BE2C (cell line): ENCODE data around the gene GDI2.
"Not testable (repeated sequence)": the region's sequence is repeated elsewhere in the genome, so short reads cannot be mapped to it uniquely, and the experiment has no call there.

Source experiments
- DNase-seq: peaks from one replicate; pipeline ENCODE4 v3.0.0-alpha.2; 2020
- H3K27me3 ChIP-seq: fragments of 250-450 bp; sonication (Bioruptor Pico); 2 replicates; pipeline ENCODE4 v1.5.1; 2020; ENCODE audit warnings: mild to moderate bottlenecking
- H3K36me3 ChIP-seq: fragments of 250-450 bp; sonication (Bioruptor Pico); 2 replicates; pipeline ENCODE4 v1.5.1; 2020; ENCODE audit warnings: mild to moderate bottlenecking
- H3K4me1 ChIP-seq: fragments of 250-450 bp; sonication (Bioruptor Pico); 2 replicates; pipeline ENCODE4 v1.5.1; 2020
- H3K4me3 ChIP-seq: 2 replicates; pipeline ENCODE4 v1.5.1; 2011; ENCODE audit warnings: low read depth, low read length
- H3K9me3 ChIP-seq: fragments of 250-450 bp; sonication (Bioruptor Pico); 2 replicates; pipeline ENCODE4 v1.5.1; 2020
- TF ChIP-seq, protein P1 (sequence below): IDR thresholded peaks from 2 replicates; pipeline ENCODE4 v1.5.1; 2012; ENCODE audit warnings: mild to moderate bottlenecking, low read depth, low read length

The GDI2 gene

DNA sequence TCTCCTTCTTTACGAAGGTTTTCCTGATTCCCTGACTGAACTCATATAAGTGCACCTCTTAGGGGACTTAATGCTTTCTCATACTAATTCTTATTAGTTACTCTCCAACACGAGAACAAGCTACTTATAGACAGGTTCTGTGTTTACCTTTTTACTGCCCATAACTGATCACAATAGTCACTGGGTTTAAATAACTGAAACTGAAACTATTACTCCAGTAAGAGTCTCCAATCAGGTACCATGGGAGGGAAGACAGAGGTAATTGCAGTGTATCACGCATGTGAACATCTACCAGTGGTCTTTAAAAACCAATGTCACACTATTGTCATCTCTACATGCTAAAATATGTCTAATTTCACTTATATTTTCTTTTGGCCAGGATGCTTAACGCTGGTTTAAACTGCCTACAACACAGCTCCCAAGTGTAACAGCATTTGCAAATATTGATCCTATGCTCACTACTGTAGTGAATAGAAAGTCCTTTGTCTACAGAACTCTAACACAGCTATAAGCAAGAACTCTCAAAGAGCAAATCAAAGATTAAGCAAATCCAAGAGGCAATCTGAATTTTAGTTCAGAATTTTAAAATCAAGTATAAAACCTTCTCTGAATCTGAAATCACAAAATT lies 3.6 kb downstream of the GDI2 start:
- Histone ChIP-seq H3K27me3 (no peaks in the 10 kb centered on the region), H3K9me3 (no peaks in the 10 kb centered on the region), H3K4me3 (no peak overlapping the region), H3K4me1 (no peaks in the 10 kb centered on the region; the same call in none of the 2 replicates), H3K36me3 (peaks cover 18% of the 10 kb centered on the region; the same call in 1 of the 2 replicates)
- no peak for DNase-seq
- TF ChIP-seq, protein P1, sequence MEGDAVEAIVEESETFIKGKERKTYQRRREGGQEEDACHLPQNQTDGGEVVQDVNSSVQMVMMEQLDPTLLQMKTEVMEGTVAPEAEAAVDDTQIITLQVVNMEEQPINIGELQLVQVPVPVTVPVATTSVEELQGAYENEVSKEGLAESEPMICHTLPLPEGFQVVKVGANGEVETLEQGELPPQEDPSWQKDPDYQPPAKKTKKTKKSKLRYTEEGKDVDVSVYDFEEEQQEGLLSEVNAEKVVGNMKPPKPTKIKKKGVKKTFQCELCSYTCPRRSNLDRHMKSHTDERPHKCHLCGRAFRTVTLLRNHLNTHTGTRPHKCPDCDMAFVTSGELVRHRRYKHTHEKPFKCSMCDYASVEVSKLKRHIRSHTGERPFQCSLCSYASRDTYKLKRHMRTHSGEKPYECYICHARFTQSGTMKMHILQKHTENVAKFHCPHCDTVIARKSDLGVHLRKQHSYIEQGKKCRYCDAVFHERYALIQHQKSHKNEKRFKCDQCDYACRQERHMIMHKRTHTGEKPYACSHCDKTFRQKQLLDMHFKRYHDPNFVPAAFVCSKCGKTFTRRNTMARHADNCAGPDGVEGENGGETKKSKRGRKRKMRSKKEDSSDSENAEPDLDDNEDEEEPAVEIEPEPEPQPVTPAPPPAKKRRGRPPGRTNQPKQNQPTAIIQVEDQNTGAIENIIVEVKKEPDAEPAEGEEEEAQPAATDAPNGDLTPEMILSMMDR, result no peak

DNA sequence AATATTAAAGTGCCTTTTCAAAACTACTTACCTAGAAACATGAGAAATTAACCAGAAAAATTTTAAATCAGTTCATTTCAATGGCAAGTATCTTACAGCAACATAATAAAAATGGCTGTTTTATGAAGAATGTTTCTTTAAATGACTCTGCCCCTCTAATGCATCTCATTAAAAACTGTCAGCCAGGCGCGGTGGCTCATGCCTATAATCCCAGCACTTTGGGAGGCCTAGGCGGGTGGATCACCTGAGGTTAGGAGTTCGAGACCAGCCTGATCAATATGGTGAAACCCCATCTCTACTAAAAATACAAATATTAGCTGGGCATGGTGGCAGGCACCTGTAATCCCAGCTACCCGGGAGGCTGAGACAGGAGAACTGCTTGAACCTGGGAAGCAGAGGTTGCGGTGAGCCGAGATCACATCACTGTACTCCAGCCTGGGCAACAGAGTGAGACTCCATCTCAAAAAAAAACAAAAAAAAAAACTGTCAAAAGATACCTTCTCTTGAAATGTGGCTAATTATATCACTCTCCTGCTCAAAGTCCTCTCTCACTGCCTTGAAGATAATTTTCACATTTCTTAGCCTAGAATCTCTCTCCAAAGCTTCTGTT lies 4.3 kb downstream of the GDI2 start:
- H3K27me3 ChIP-seq, H3K9me3 ChIP-seq, DNase-seq, H3K4me1 ChIP-seq, H3K4me3 ChIP-seq: not testable (repeated sequence)
- peaks cover 18% of the 10 kb centered on the region; the same call in 1 of the 2 replicates for H3K36me3 ChIP-seq

DNA sequence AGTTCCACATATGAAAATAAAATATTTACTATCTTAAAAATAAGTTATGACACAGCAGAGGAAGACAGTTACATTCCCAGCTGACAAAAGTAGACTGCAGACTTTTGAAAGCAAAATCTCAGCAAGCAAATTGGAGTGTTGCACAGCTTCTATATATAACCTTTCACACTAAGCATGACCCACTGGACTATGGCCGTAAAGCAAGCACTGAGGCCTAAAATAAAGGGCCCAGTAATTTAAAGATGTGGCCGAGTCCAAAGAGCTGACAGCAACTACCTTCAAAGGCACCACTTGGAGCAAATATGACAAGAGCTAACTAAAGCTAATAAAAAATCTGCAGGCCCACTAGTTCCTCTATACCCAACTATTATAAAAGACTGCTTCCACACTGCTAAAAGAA lies 6.5 kb downstream of the GDI2 start:
- Histone ChIP-seq H3K9me3 (no peaks in the 10 kb centered on the region), H3K36me3 (peaks cover 19% of the 10 kb centered on the region), H3K4me1 (no peaks in the 10 kb centered on the region; the same call in none of the 2 replicates), H3K4me3 (no peak overlapping the region), H3K27me3 (no peaks in the 10 kb centered on the region)
- TF ChIP-seq, protein P1, result no peak
- no peak for DNase-seq

DNA sequence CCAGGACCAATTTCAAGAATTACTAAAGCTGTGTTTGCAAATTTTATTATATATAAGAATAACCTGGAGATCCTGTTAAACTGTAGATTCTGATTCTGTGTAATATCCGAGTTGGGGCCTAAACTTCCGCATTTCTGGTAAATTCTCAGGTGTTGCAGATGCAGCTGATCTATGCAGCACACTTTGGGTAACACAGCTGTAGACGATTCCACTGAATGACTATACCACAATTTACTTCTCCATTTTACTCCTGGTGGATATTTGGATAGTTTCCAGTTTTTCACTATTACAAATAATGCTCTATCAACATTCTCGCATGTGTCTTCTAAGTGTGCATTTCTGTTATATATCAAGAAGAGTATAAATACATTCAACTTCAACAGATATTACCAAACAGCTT lies 7.5 kb downstream of the GDI2 start:
- no peak for DNase-seq
- Histone ChIP-seq H3K4me1 (no peaks in the 10 kb centered on the region; the same call in 1 of the 2 replicates), H3K27me3 (no peaks in the 10 kb centered on the region), H3K9me3 (no peaks in the 10 kb centered on the region), H3K36me3 (peaks cover 23% of the 10 kb centered on the region), H3K4me3 (no peak overlapping the region)
- TF ChIP-seq, protein P1, result no peak

DNA sequence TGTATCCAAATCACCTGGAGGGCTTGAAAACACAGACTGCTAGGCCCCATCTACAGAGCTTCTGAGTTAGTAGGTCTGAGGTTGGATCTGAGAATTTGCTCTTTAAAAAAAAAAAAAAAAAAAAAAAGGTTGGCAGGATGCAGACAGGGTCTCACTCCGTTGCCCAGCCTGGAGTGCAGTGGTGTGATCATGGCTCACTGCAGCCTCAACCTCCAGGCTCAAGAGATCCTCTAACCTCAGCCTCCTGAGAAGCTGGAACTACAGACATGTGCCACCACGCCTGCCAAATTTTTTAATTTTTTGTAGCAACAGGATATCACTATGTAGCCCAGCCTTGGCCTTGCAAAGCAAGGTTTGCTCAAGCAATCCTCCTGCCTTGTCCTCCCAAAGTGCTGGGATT lies 8.0 kb downstream of the GDI2 start:
- Histone ChIP-seq H3K9me3 (no peaks in the 10 kb centered on the region), H3K27me3 (no peaks in the 10 kb centered on the region), H3K4me1 (no peaks in the 10 kb centered on the region; the same call in 1 of the 2 replicates), H3K36me3 (peaks cover 25% of the 10 kb centered on the region), H3K4me3 (no peak overlapping the region)
- DNase-seq, result no peak
- TF ChIP-seq, protein P1, result no peak

DNA sequence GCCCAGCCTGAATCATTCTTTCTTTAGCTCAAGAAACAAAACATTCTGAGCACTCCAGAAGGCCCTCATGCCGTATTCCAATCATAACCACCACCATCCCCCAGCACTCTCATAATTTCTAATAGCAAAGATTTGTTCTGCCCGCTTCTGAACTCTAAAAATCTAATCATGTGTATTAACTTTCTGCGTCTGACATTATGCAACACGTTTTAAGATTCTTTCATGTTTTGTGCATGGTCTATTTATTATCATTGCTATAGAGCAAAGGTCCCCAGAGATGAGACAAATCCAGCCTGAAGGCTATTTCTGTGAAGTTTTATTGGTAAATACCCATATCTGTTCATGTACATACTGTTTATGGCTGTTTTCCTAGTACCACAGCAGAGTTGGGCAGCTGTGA lies 8.8 kb downstream of the GDI2 start:
- peaks cover 34% of the 10 kb centered on the region for H3K36me3 ChIP-seq
- no peak overlapping the region for H3K4me3 ChIP-seq
- DNase-seq, result no peak
- H3K27me3 ChIP-seq, result no peaks in the 10 kb centered on the region
- H3K9me3 ChIP-seq, result no peaks in the 10 kb centered on the region
- TF ChIP-seq, protein P1, result no peak
- no peaks in the 10 kb centered on the region for H3K4me1 ChIP-seq
